Astrocyte (in vitro differentiated cells and primary cell): ENCODE results near the gene KLF7. TPM values are rescaled to one million over a fixed set of nuclear protein-coding genes. Genes with fewer than 3 reads are reported as not detected.
A peak's percentile ranks its signal among the peaks of the same experiment; 100 is the strongest.

Experiments
- DNase-seq: peaks from one replicate; pipeline ENCODE4 v3.0.0-alpha.2; 2010; ENCODE audit warnings: low read depth
- FAIRE-seq: peaks from 2 replicates; lab custom pipeline; 2011; peaks lifted over from hg19 to GRCh38; lab: Jason Lieb, UNC
- H2AFZ ChIP-seq: 2 replicates; pipeline ENCODE4 v1.6.0; 2012; ENCODE audit warnings: low read depth, low read length, inconsistent platforms
- H3K27ac ChIP-seq: 2 replicates; pipeline ENCODE4 v1.5.1; 2011; ENCODE audit warnings: low read depth, low read length, inconsistent platforms
- H3K27me3 ChIP-seq: 2 replicates; pipeline ENCODE4 v1.6.0; 2011; ENCODE audit warnings: low read length, inconsistent platforms; ENCODE audit not compliant: insufficient read depth
- H3K36me3 ChIP-seq: 2 replicates; pipeline ENCODE4 v1.5.1; 2011; ENCODE audit warnings: low read length, inconsistent platforms; ENCODE audit not compliant: insufficient read depth
- H3K4me1 ChIP-seq: 2 replicates; pipeline ENCODE4 v1.5.1; 2011; ENCODE audit warnings: low read length, inconsistent platforms; ENCODE audit not compliant: insufficient read depth
- H3K4me2 ChIP-seq: 2 replicates; pipeline ENCODE4 v1.6.0; 2012; ENCODE audit warnings: low read length, inconsistent platforms
- H3K4me3 ChIP-seq: 2 replicates; pipeline ENCODE4 v1.5.1; 2011; ENCODE audit warnings: low read depth, mild to moderate bottlenecking, low read length, inconsistent platforms; ENCODE audit not compliant: insufficient read depth
- H3K79me2 ChIP-seq: 2 replicates; pipeline ENCODE4 v1.6.0; 2012; ENCODE audit warnings: mild to moderate bottlenecking, low read length, inconsistent platforms; ENCODE audit not compliant: insufficient read depth
- H3K9ac ChIP-seq: 2 replicates; pipeline ENCODE4 v1.6.0; 2012; ENCODE audit warnings: mild to moderate bottlenecking, low read length, inconsistent platforms
- H3K9me3 ChIP-seq: 2 replicates; pipeline ENCODE4 v1.5.1; 2012; ENCODE audit warnings: low read depth, mild to moderate bottlenecking, low read length, inconsistent platforms; ENCODE audit not compliant: insufficient read depth
- H4K20me1 ChIP-seq: 2 replicates; pipeline ENCODE4 v1.6.0; 2012; ENCODE audit warnings: low read length, inconsistent platforms; ENCODE audit not compliant: insufficient read depth
- H3K27ac Mint-ChIP-seq: one replicate; pipeline ENCODE4 v1.8.0; 2021; ENCODE audit warnings: mild to moderate bottlenecking, mixed read lengths; ENCODE audit not compliant: unreplicated experiment
- H3K27me3 Mint-ChIP-seq: one replicate; pipeline ENCODE4 v1.8.0; 2021; ENCODE audit warnings: low read depth, mixed read lengths; ENCODE audit not compliant: unreplicated experiment
- H3K36me3 Mint-ChIP-seq: one replicate; pipeline ENCODE4 v1.8.0; 2021; ENCODE audit warnings: low read depth, mixed read lengths; ENCODE audit not compliant: unreplicated experiment
- H3K4me1 Mint-ChIP-seq: one replicate; pipeline ENCODE4 v1.8.0; 2021; ENCODE audit warnings: low read depth, mixed read lengths; ENCODE audit not compliant: unreplicated experiment
- H3K4me3 Mint-ChIP-seq: one replicate; pipeline ENCODE4 v1.8.0; 2021; ENCODE audit warnings: mild to moderate bottlenecking, moderate library complexity, mixed read lengths; ENCODE audit not compliant: unreplicated experiment
- H3K9me3 Mint-ChIP-seq: one replicate; pipeline ENCODE4 v1.8.0; 2021; ENCODE audit warnings: mild to moderate bottlenecking, mixed read lengths; ENCODE audit not compliant: unreplicated experiment
- CTCF ChIP-seq: IDR thresholded peaks from 2 replicates; pipeline ENCODE4 v1.5.1; 2011; ENCODE audit warnings: low read depth, mild to moderate bottlenecking, inconsistent platforms, low read length, moderate library complexity; ENCODE audit not compliant: insufficient read depth
- EZH2 ChIP-seq: IDR thresholded peaks from 2 replicates; pipeline ENCODE4 v1.6.1; 2012; ENCODE audit warnings: mild to moderate bottlenecking, low read length, inconsistent platforms; ENCODE audit not compliant: insufficient read depth
- total RNA-seq: library from RNA; stranded (reverse); gene quantifications from 2 replicates; pipeline ENCODE4 v1.2.1, GENCODE V29; 2021

The KLF7 gene
- total RNA-seq, 1 donor from 2014 or later, result 81.2 TPM

DNA sequence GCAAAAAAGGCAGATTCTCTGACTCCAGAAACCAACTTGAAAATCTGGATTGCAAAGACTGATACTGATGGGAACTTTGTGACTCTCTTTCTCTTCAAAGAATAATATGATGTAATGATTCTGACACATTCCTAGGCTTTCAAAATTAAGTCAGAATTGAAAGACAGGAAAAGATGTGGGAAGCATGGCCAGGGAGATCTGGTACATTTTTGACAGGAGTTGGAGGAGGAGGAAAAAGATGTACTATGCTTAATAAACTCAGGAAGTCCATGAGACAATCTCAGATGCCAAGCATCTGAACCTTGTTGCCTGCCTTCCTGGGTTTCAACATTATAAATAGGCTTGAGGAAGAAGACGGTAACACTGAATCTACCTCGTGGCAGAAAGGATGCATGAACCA lies 34.2 kb downstream of the KLF7 start:
- no peaks in the 10 kb centered on the region for H3K27me3 Mint-ChIP-seq
- Histone ChIP-seq H3K27me3 (no peaks in the 10 kb centered on the region), H4K20me1 (peaks cover 99% of the 10 kb centered on the region), H3K4me3 (no peak overlapping the region), H2AFZ (no peak overlapping the region), H3K9me3 (no peaks in the 10 kb centered on the region), H3K4me1 (peaks cover 58% of the 10 kb centered on the region), H3K27ac (no peak overlapping the region), H3K9ac (no peak overlapping the region), H3K4me2 (peak overlapping the region; percentile 2), H3K36me3 (peaks cover 7% of the 10 kb centered on the region), H3K79me2 (peaks cover 100% of the 10 kb centered on the region)
- FAIRE-seq (no peak), DNase-seq (no peak)
- peaks cover 1% of the 10 kb centered on the region for H3K9me3 Mint-ChIP-seq
- no peak for TF ChIP-seq CTCF
- TF ChIP-seq EZH2, result no peak
- H3K27ac Mint-ChIP-seq, result peak overlapping the region; percentile 22
- H3K4me1 Mint-ChIP-seq, result peaks cover 82% of the 10 kb centered on the region
- peak overlapping the region; percentile 1 for H3K4me3 Mint-ChIP-seq
- peaks cover 26% of the 10 kb centered on the region for H3K36me3 Mint-ChIP-seq

- Histone ChIP-seq H3K4me1 (peaks cover 53% of the 10 kb centered on the region), H3K9me3 (no peaks in the 10 kb centered on the region), H3K27me3 (no peaks in the 10 kb centered on the region), H3K79me2 (peaks cover 100% of the 10 kb centered on the region), H3K9ac (no peak overlapping the region), H3K36me3 (peaks cover 7% of the 10 kb centered on the region), H3K4me3 (no peak overlapping the region), H2AFZ (no peak overlapping the region), H3K27ac (no peak overlapping the region), H4K20me1 (peaks cover 99% of the 10 kb centered on the region), H3K4me2 (no peak overlapping the region)
- Mint-ChIP-seq H3K27ac (peak overlapping the region; percentile 67), H3K27me3 (no peaks in the 10 kb centered on the region), H3K9me3 (peaks cover 1% of the 10 kb centered on the region), H3K4me1 (peaks cover 82% of the 10 kb centered on the region), H3K36me3 (peaks cover 25% of the 10 kb centered on the region), H3K4me3 (no peak overlapping the region)
- no peak for FAIRE-seq
- TF ChIP-seq CTCF (no peak), EZH2 (no peak)
- no peak for DNase-seq
Measured at GRCh38 chr2:207130958-207131521, 34.7 kb downstream of the KLF7 start.

DNA sequence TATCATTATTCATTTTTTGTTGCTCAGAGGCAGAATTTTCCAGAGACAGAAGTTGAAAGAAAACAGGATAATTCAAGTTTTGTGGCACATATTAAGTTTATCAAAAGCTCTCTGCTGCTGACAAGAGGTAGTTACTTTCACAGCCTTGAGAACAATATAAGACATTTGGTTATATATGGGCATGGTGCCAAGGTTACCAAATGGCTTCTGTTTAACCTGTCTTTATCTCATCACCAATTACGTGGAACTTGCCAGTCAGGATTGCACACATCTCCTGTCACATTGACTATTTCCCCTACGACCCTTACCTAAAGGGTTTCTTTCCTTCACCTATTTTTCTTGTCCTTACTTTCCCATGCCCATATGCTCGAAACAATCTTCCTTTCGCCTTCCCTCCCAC lies 35.9 kb downstream of the KLF7 start:
- Histone ChIP-seq H2AFZ (no peak overlapping the region), H3K79me2 (peaks cover 100% of the 10 kb centered on the region), H3K4me2 (no peak overlapping the region), H3K9me3 (no peaks in the 10 kb centered on the region), H3K4me1 (peaks cover 41% of the 10 kb centered on the region), H4K20me1 (peaks cover 99% of the 10 kb centered on the region), H3K27me3 (no peaks in the 10 kb centered on the region), H3K27ac (no peak overlapping the region), H3K9ac (no peak overlapping the region), H3K4me3 (no peak overlapping the region), H3K36me3 (peaks cover 7% of the 10 kb centered on the region)
- peaks cover 1% of the 10 kb centered on the region for H3K9me3 Mint-ChIP-seq
- peak overlapping the region; percentile 14 for H3K27ac Mint-ChIP-seq
- TF ChIP-seq CTCF, result no peak
- DNase-seq (no peak), FAIRE-seq (peak; percentile 13)
- peaks cover 20% of the 10 kb centered on the region for H3K36me3 Mint-ChIP-seq
- no peak overlapping the region for H3K4me3 Mint-ChIP-seq
- H3K4me1 Mint-ChIP-seq, result peaks cover 78% of the 10 kb centered on the region
- H3K27me3 Mint-ChIP-seq, result no peaks in the 10 kb centered on the region
